GM12878 (cell line): Measurements from ENCODE around the gene CRAMP1. TPM values are rescaled to one million over a fixed set of nuclear protein-coding genes. Genes with fewer than 3 reads are reported as not detected.

ENCODE experiments used
- ATAC-seq: fragments of 200-7000 bp; cut with Tn5 transposase; 3 replicates; pipeline ENCODE4 v1.9.1; 2020; ENCODE audit warnings: mild to moderate bottlenecking, moderate library complexity
- BruUV-seq: library from RNA; stranded (reverse); fragments of 400-500 nt; replicated peaks from 2 replicates; lab custom pipeline; 2021; lab: Mats Ljungman, UMichigan
- CTCF ChIA-PET: fragments of 300-600 bp; sonication (Branson Sonifier 250); formaldehyde crosslinking; extraction: SDS; loops from one replicate; lab custom pipeline; 2021; ENCODE audit warnings: inconsistent platforms; lab: Yijun Ruan, JAX
- POLR2A ChIA-PET: fragments of 350-600 bp; formaldehyde crosslinking; extraction: SDS; loops from one replicate; lab custom pipeline; 2021; ENCODE audit warnings: inconsistent platforms; lab: Charles Lee
- RAD21 ChIA-PET: fragments of 300-600 bp; sonication (Branson Sonifier 250); formaldehyde crosslinking; loops from one replicate; lab custom pipeline; 2023; ENCODE audit warnings: antibody characterized with exemption; ENCODE audit not compliant: unreplicated experiment; lab: Charles Lee
- SMC1A ChIA-PET: fragments of 300-600 bp; sonication (Branson Sonifier 250); formaldehyde crosslinking; loops from one replicate; lab custom pipeline; 2023; ENCODE audit not compliant: unreplicated experiment, uncharacterized antibody; lab: Charles Lee
- DNase-seq: peaks from one replicate; pipeline ENCODE4 v3.0.0-alpha.2; 2011; ENCODE audit warnings: low read depth, low spot score
- FAIRE-seq: peaks from 3 replicates; lab custom pipeline; 2011; peaks lifted over from hg19 to GRCh38; lab: Jason Lieb, UNC
- H2AFZ ChIP-seq: 2 replicates; pipeline ENCODE4 v1.6.0; 2011; ENCODE audit warnings: low read depth, low read length, control low read depth; ENCODE audit not compliant: control insufficient read depth
- H3K27ac ChIP-seq: 2 replicates; pipeline ENCODE4 v1.5.1; 2011; ENCODE audit warnings: control low read depth; ENCODE audit not compliant: control insufficient read depth, insufficient read depth
- H3K27me3 ChIP-seq, 2 experiments: replicated peaks in 1 of 2; 2 replicates each; pipeline versions ENCODE4 v1.6.0 to v1.6.1; 2011; ENCODE audit warnings: low read length in 1 of 2; ENCODE audit not compliant: control insufficient read depth in 2 of 2, insufficient read depth in 2 of 2
- H3K36me3 ChIP-seq, 2 experiments: 2 replicates each; pipeline ENCODE4 v1.5.1; 2011; ENCODE audit warnings: low read length in 1 of 2; ENCODE audit not compliant: control insufficient read depth in 2 of 2, insufficient read depth in 2 of 2
- H3K4me1 ChIP-seq: 2 replicates; pipeline ENCODE4 v1.6.1; 2011; ENCODE audit warnings: mild to moderate bottlenecking, low read length, moderate library complexity, mixed read lengths; ENCODE audit not compliant: control insufficient read depth, insufficient read depth
- H3K4me2 ChIP-seq: 2 replicates; pipeline ENCODE4 v1.6.0; 2011; ENCODE audit warnings: control low read depth; ENCODE audit not compliant: control insufficient read depth, insufficient read depth
- H3K4me3 ChIP-seq: fragments of 200-600 bp; sonication (generic); 2 replicates; pipeline ENCODE4 v1.5.1; 2016
- H3K79me2 ChIP-seq: 2 replicates; pipeline ENCODE4 v1.6.0; 2011; ENCODE audit warnings: low read length; ENCODE audit not compliant: control insufficient read depth, insufficient read depth
- H3K9ac ChIP-seq: 2 replicates; pipeline ENCODE4 v1.8.0; 2011; ENCODE audit warnings: low read length, control low read depth, mixed read lengths; ENCODE audit not compliant: control insufficient read depth, insufficient read depth
- H3K9me3 ChIP-seq: replicated peaks from 3 replicates; pipeline ENCODE4 v1.5.1; 2011; ENCODE audit warnings: mild to moderate bottlenecking, low read length; ENCODE audit not compliant: control insufficient read depth, insufficient read depth
- H4K20me1 ChIP-seq: 2 replicates; pipeline ENCODE4 v1.6.0; 2011; ENCODE audit not compliant: control insufficient read depth, insufficient read depth
- BCL3 ChIP-seq: IDR thresholded peaks from 2 replicates; pipeline ENCODE4 v1.6.1; 2011; ENCODE audit warnings: borderline replicate concordance, low read depth, mild to moderate bottlenecking, moderate library complexity, low read length; ENCODE audit not compliant: insufficient read depth, poor library complexity, severe bottlenecking
- BHLHE40 ChIP-seq, 2 experiments: fragments of 450-650 bp in 1 of 2; IDR thresholded peaks; 2 replicates each; pipeline ENCODE4 v1.6.1; 2011 to 2017; ENCODE audit warnings: low read depth in 2 of 2, borderline replicate concordance in 1 of 2, improper control_type of control experiment in 1 of 2, low read length in 1 of 2, mild to moderate bottlenecking in 1 of 2
- CEBPB ChIP-seq, 2 experiments: fragments of 150-350 bp in 1 of 2; IDR thresholded peaks; 2 replicates each; pipeline ENCODE4 v1.6.1; 2012 to 2014; ENCODE audit warnings: low read depth in 2 of 2, low read length in 2 of 2, borderline replicate concordance in 1 of 2, inconsistent platforms in 1 of 2
- CHD1 ChIP-seq: IDR thresholded peaks from 2 replicates; pipeline ENCODE4 v1.6.1; 2012; ENCODE audit warnings: low read depth, low read length, improper control_type of control experiment
- DPF2 ChIP-seq: fragments of 450-650 bp; IDR thresholded peaks from 2 replicates; pipeline ENCODE4 v1.6.1; 2017; ENCODE audit warnings: mild to moderate bottlenecking
- EP300 ChIP-seq, 2 experiments: fragments of 150-350 bp in 1 of 2; IDR thresholded peaks; 2 replicates each; pipeline ENCODE4 v1.6.1; 2011 to 2012; ENCODE audit warnings: low read depth in 2 of 2, low read length in 2 of 2, borderline replicate concordance in 1 of 2, improper control_type of control experiment in 1 of 2, inconsistent platforms in 1 of 2; ENCODE audit not compliant: control insufficient read depth in 1 of 2
- SREBF1 ChIP-seq: IDR thresholded peaks from 2 replicates; pipeline ENCODE4 v1.6.1; 2012; ENCODE audit warnings: mild to moderate bottlenecking, low read length
- SRF ChIP-seq, 2 experiments: IDR thresholded peaks; 2 replicates each; pipeline ENCODE4 v1.6.1; 2011; ENCODE audit warnings: low read depth in 2 of 2, low read length in 2 of 2, mild to moderate bottlenecking in 1 of 2, moderate library complexity in 1 of 2
- TCF12 ChIP-seq: IDR thresholded peaks from 2 replicates; pipeline ENCODE4 v1.6.1; 2011; ENCODE audit warnings: low read depth, mild to moderate bottlenecking, low read length
- USF1 ChIP-seq: IDR thresholded peaks from 2 replicates; pipeline ENCODE4 v1.6.1; 2011; ENCODE audit warnings: borderline replicate concordance, low read depth, mild to moderate bottlenecking, moderate library complexity, mixed read lengths, low read length; ENCODE audit not compliant: insufficient read depth; ENCODE audit errors: extremely low read length
- ZBED1 ChIP-seq: IDR thresholded peaks from 2 replicates; pipeline ENCODE4 v1.6.1; 2016; ENCODE audit warnings: borderline replicate concordance
- WGBS: methylation state at CpG from one replicate; pipeline ENCODE4 v1.1.6; 2016; ENCODE audit warnings: low lambda C conversion rate; ENCODE audit not compliant: insufficient replicate concordance, insufficient coverage; ENCODE audit errors: missing lambda C conversion rate; 5-methylcytosine and 5-hydroxymethylcytosine counted together
- in situ Hi-C: fragments of 300-500 bp; cut with MboI; formaldehyde crosslinking; loops from 9 replicates; pipeline ENCODE4 v1.14.3; 2018; ENCODE audit warnings: mixed read lengths
- intact Hi-C: fragments of 100-400 bp; cut with micrococcal nuclease; formaldehyde crosslinking; loops from one replicate; pipeline ENCODE4 v1.14.2; 2022; ENCODE audit not compliant: unreplicated experiment
- polyA plus RNA-seq, 11 experiments: library from polyadenylated mRNA; depleted of rRNA in 4 of 11; unstranded in 6 of 11; stranded (reverse) in 5 of 11; fragments of >200 nt; fragmentation: Nextera tagmentation in 4 of 11; fragmentation: Illumina TruSeq in 1 of 11; extraction: Ambion mirVana in 4 of 11; extraction: Trizol in 1 of 11; gene quantifications; 1 replicate in 1 of 11; 2 replicates in 10 of 11; pipeline versions ENCODE4 v1.2.1 to v1.2.3, GENCODE V29; 2011 to 2016; ENCODE audit warnings: inconsistent platforms in 2 of 11, missing spikeins in 2 of 11, low read depth in 1 of 11
- total RNA-seq, 4 experiments: library from RNA; depleted of rRNA in 3 of 4; stranded (reverse); fragments of >200 nt in 3 of 4; fragmentation: Illumina TruSeq in 1 of 4; extraction: Trizol in 1 of 4; gene quantifications; 2 replicates each; pipeline versions ENCODE4 v1.2.1 to v1.2.3, GENCODE V29; 2013 to 2021
- TF ChIP-seq, protein P1 (sequence below): fragments of 450-650 bp; IDR thresholded peaks from 2 replicates; pipeline ENCODE4 v1.6.1; 2017; ENCODE audit warnings: mild to moderate bottlenecking, moderate library complexity
- TF ChIP-seq, protein P2 (sequence below): fragments of 450-650 bp; IDR thresholded peaks from 2 replicates; pipeline ENCODE4 v1.6.1; 2018; ENCODE audit warnings: mild to moderate bottlenecking, low read depth, moderate library complexity; ENCODE audit not compliant: partially characterized antibody

Gene CRAMP1
- total and polyA plus RNA-seq, 10 of the 15 experiments (the other 5 are each of a cell fraction or from before 2014, with no cell fraction given): 0.37 to 9.8 (median 3.9) TPM

DNA sequence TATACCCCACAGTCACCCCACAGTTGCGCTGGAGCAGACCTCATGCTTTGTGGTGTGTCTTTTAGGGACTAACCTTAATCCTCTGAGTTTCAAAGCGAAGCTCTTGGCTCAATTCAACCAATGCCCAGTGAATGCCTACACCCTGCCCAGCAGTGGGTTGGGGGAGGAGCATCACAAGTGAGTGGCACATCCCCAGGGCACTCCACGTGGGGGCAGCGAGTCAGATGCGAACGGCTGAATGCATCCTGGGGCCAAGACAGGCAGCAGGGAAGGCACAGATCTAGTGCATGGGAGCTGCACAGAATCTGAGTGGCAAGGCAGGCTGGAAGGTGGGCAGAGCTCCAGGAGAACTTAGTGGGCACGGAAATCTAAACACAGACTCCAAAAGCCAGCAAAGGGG lies 39.5 kb upstream of the CRAMP1 start:
- Histone ChIP-seq H3K9ac (no peak overlapping the region), H3K27ac (no peak overlapping the region), H3K27me3 (no peaks in the 10 kb centered on the region), H4K20me1 (no peaks in the 10 kb centered on the region), H3K4me3 (no peak overlapping the region), H3K79me2 (no peaks in the 10 kb centered on the region), H3K9me3 (no peaks in the 10 kb centered on the region), H2AFZ (no peak overlapping the region), H3K36me3 (no peaks in the 10 kb centered on the region), H3K4me2 (no peak overlapping the region), H3K4me1 (no peaks in the 10 kb centered on the region)
- TF ChIP-seq, protein P1, sequence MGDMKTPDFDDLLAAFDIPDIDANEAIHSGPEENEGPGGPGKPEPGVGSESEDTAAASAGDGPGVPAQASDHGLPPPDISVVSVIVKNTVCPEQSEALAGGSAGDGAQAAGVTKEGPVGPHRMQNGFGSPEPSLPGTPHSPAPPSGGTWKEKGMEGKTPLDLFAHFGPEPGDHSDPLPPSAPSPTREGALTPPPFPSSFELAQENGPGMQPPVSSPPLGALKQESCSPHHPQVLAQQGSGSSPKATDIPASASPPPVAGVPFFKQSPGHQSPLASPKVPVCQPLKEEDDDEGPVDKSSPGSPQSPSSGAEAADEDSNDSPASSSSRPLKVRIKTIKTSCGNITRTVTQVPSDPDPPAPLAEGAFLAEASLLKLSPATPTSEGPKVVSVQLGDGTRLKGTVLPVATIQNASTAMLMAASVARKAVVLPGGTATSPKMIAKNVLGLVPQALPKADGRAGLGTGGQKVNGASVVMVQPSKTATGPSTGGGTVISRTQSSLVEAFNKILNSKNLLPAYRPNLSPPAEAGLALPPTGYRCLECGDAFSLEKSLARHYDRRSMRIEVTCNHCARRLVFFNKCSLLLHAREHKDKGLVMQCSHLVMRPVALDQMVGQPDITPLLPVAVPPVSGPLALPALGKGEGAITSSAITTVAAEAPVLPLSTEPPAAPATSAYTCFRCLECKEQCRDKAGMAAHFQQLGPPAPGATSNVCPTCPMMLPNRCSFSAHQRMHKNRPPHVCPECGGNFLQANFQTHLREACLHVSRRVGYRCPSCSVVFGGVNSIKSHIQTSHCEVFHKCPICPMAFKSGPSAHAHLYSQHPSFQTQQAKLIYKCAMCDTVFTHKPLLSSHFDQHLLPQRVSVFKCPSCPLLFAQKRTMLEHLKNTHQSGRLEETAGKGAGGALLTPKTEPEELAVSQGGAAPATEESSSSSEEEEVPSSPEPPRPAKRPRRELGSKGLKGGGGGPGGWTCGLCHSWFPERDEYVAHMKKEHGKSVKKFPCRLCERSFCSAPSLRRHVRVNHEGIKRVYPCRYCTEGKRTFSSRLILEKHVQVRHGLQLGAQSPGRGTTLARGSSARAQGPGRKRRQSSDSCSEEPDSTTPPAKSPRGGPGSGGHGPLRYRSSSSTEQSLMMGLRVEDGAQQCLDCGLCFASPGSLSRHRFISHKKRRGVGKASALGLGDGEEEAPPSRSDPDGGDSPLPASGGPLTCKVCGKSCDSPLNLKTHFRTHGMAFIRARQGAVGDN: no peak
- TF ChIP-seq USF1 (no peak), TCF12 (no peak), BCL3 (no peak), SREBF1 (no peak), BHLHE40 (IDR thresholded peaks at IDR 0.05; ENCODE audit: borderline replicate concordance in 1 of 2, low read depth in 2 of 2, low read length in 1 of 2) (no peak), DPF2 (no peak), CHD1 (no peak), SRF (IDR thresholded peaks at IDR 0.05; ENCODE audit: low read depth in 2 of 2, low read length in 2 of 2) (no peak), CEBPB (IDR thresholded peaks at IDR 0.05; ENCODE audit: borderline replicate concordance in 1 of 2, low read depth in 2 of 2, low read length in 2 of 2) (no peak), ZBED1 (no peak), EP300 (IDR thresholded peaks at IDR 0.05; ENCODE audit: borderline replicate concordance in 1 of 2, control insufficient read depth in 1 of 2, low read depth in 2 of 2, low read length in 2 of 2) (no peak)
- TF ChIP-seq, protein P2, sequence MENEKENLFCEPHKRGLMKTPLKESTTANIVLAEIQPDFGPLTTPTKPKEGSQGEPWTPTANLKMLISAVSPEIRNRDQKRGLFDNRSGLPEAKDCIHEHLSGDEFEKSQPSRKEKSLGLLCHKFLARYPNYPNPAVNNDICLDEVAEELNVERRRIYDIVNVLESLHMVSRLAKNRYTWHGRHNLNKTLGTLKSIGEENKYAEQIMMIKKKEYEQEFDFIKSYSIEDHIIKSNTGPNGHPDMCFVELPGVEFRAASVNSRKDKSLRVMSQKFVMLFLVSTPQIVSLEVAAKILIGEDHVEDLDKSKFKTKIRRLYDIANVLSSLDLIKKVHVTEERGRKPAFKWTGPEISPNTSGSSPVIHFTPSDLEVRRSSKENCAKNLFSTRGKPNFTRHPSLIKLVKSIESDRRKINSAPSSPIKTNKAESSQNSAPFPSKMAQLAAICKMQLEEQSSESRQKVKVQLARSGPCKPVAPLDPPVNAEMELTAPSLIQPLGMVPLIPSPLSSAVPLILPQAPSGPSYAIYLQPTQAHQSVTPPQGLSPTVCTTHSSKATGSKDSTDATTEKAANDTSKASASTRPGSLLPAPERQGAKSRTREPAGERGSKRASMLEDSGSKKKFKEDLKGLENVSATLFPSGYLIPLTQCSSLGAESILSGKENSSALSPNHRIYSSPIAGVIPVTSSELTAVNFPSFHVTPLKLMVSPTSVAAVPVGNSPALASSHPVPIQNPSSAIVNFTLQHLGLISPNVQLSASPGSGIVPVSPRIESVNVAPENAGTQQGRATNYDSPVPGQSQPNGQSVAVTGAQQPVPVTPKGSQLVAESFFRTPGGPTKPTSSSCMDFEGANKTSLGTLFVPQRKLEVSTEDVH: no peak
- ChIA-PET RAD21 (no interaction called here), CTCF (interaction anchor here (0.6 to 0.7 kb wide), 2 partner anchors 371 to 950 kb away, joined by 3 read pairs; no protein-coding TSS in a partner anchor), SMC1A (no interaction called here), POLR2A (no interaction called here)
- intact Hi-C loops: no loop called here
- 52% methylated on average over 7 of the region's 7 CpGs for WGBS
- in situ Hi-C loops: no loop called here
- no peak for DNase-seq
- no peak for FAIRE-seq
- no peak for ATAC-seq
- BruUV-seq: no TSS peak
